Measurements from ENCODE around the gene RARS1.

RARS1 gene

DNA sequence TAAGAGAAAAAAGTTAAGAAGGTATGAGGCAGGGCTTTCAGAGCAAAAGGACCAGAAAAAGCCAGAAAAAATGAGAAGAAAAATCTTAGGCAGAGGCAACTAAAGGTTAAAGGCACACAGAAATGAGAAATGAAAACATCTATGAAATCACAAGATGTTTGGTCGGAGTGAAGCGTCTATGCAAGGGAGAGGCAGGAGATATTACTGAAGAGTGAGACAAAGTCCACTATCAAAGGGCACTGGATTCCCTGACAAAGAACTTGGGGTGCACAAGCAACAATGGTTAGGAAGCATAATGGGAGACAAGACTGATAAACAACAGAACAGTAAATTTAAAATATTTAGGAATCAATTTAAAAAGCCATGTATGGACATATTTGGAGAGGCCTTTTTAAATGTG, 76.0 kb downstream of the RARS1 start:
- DNase-seq = no peak

DNA sequence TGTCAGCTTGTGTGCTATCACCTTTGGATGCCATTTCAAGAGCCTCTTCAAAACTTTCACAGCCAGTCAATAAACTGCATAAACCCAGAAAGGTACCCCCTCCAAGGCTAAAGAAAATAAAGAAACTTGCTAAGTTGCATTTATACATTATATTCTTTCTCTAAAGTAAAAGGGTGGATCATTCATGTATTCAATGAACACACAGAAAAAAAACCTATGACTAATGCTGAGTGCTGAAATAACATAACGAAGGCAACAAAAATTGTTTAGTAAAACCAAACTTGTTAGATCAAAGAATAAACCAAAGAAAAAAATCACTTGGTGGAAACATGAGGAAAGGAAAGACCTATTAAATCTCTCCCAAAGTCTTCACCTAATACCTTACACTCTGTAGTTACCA, 77.7 kb downstream of the RARS1 start:
- no peak for DNase-seq

DNA sequence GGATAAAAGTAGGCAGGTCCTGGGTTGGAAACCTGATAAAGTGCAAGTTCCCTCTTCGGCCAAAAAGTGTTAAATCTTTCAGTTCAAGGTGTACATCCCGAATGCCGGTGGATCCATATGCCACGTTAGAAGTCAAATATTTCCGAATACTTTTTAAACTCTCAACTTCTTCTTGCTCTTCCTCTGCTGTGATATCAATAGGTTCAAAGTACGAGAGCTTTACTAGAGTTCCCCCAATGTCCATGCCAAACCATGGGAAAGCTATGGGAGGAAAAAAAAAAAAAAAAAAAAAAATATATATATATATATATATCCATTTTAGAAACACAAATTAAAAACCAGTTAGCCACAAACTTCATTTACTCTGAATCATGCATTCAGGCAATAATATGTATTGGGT, 82.5 kb downstream of the RARS1 start:
- no peak for DNase-seq

Data from activated naive CD4-positive, alpha-beta T cell (primary cell).